ENCODE data around the gene SENP3. TPM values are rescaled to one million over a fixed set of nuclear protein-coding genes. Genes with fewer than 3 reads are reported as not detected.
A peak's percentile ranks its signal among the peaks of the same experiment; 100 is the strongest.

The SENP3 gene
- total and polyA plus RNA-seq, 2 of the 13 experiments (the other 11 are each of a cell fraction or from before 2014, with no cell fraction given) = 55.8 to 75.4 TPM

- TF ChIP-seq POLR2A (IDR thresholded peaks at IDR 0.05; ENCODE audit: insufficient read depth in 1 of 2, low read depth in 2 of 2, low read length in 2 of 2) (peak in 1 of 2 experiments; percentile 44; a peak in 1 of 4 replicates), RBFOX2 (IDR thresholded peaks at IDR 0.05; ENCODE audit: low read depth, low read length) (peak; percentile 54), ZMAT3 (CRISPR knock-in tag; conservative IDR thresholded peaks at IDR 0.05) (no peak), HDAC1 (CRISPR knock-in tag; IDR thresholded peaks at IDR 0.05) (no peak), ATRX (CRISPR knock-in tag; IDR thresholded peaks at IDR 0.05; ENCODE audit: borderline replicate concordance) (no peak), SAP130 (CRISPR knock-in tag; IDR thresholded peaks at IDR 0.05; ENCODE audit: low read depth) (peak; percentile 51), DZIP1 (CRISPR knock-in tag; IDR thresholded peaks at IDR 0.05) (no peak), HOXD1 (CRISPR knock-in tag; IDR thresholded peaks at IDR 0.05) (no peak), SMYD3 (CRISPR knock-in tag; IDR thresholded peaks at IDR 0.05) (0 out of 2 replicates have a peak, but pooled peaks have one; percentile 35), ZBED4 (CRISPR knock-in tag; IDR thresholded peaks at IDR 0.05; ENCODE audit: borderline replicate concordance) (no peak), NONO (IDR thresholded peaks at IDR 0.05) (no peak), NONO (CRISPR knock-in tag; conservative IDR thresholded peaks at IDR 0.05) (no peak; the same call in 1 of the 2 replicates), ZNF343 (CRISPR knock-in tag; IDR thresholded peaks at IDR 0.05) (0 out of 2 replicates have a peak, but pooled peaks have one; percentile 23), ZBTB4 (CRISPR knock-in tag; IDR thresholded peaks at IDR 0.05; ENCODE audit: borderline replicate concordance) (no peak), ZNF547 (CRISPR knock-in tag; IDR thresholded peaks at IDR 0.05) (no peak)
Observed at GRCh38 chr17:7548585-7549400, 12.9 kb upstream of the SENP3 start, which contains the start of gene TNFSF12 (continued).
